ENCODE measurements around the gene TRIB2. TPM values are rescaled to one million over a fixed set of nuclear protein-coding genes. Genes with fewer than 3 reads are reported as not detected.

Gene TRIB2
- polyA plus RNA-seq, 3 donors, result 0.29 to 2.6 (median 0.51) TPM

- H3K4me1 Mint-ChIP-seq, result no peaks in the 10 kb centered on the region
- TF ChIP-seq CTCF (IDR thresholded peaks at IDR 0.05), result no peak
- H3K9me3 Mint-ChIP-seq, result peaks cover 0 to 9% (median 1%) of the 10 kb centered on the region in 7 donors
- 100% methylated on average over 1 of the region's 5 CpGs for WGBS (ENCODE audit: insufficient coverage)
- peaks cover 4 to 19% (median 8%) of the 10 kb centered on the region in 3 donors for H3K27me3 Mint-ChIP-seq (ENCODE audit: low read depth in 3 of 3)
- intact Hi-C loops (cut with micrococcal nuclease), result no loop called here
- no peak overlapping the region for H3K4me3 Mint-ChIP-seq
- no peaks in the 10 kb centered on the region for H3K36me3 ChIP-seq (replicated peaks in 1 of 2; ENCODE audit: control insufficient read depth in 1 of 2, insufficient read depth in 2 of 2, low read length in 2 of 2)
- H3K4me2 ChIP-seq (replicated peaks; ENCODE audit: extremely low read depth, low read length, poor library complexity, severe bottlenecking), result no peak overlapping the region
- no peaks in the 10 kb centered on the region for H3K4me1 ChIP-seq (ENCODE audit: control insufficient read depth in 1 of 2, insufficient read depth in 2 of 2, low read length in 2 of 2)
- peaks cover 6 to 8% of the 10 kb centered on the region in 2 donors for H3K27me3 ChIP-seq (ENCODE audit: control insufficient read depth in 2 of 2, insufficient read depth in 2 of 2, low read length in 2 of 2)
- no peaks in the 10 kb centered on the region for H3K79me2 ChIP-seq (ENCODE audit: insufficient read depth, low read length)
- no peak for DNase-seq
- H3K4me3 ChIP-seq (replicated peaks in 1 of 3; ENCODE audit: low read depth in 2 of 3, low read length in 3 of 3), result no peak overlapping the region
- H3K9ac ChIP-seq (ENCODE audit: insufficient read depth, low read length, poor library complexity, severe bottlenecking), result no peak overlapping the region
- H3K27ac Mint-ChIP-seq, result no peak overlapping the region
- no peaks in the 10 kb centered on the region for H3K36me3 Mint-ChIP-seq
- H4K20me1 ChIP-seq (ENCODE audit: insufficient read depth, low read length), result no peaks in the 10 kb centered on the region
- H2AFZ ChIP-seq (ENCODE audit: insufficient read depth, low read depth, low read length, poor library complexity, severe bottlenecking), result no peak overlapping the region
- no peaks in the 10 kb centered on the region for H3K9me3 ChIP-seq (replicated peaks in 1 of 2; ENCODE audit: control insufficient read depth in 1 of 2, insufficient read depth in 1 of 2, low read length in 2 of 2)
- no peak overlapping the region for H3K27ac ChIP-seq (ENCODE audit: low read depth in 1 of 2, low read length in 2 of 2)
These were observed 15.0 kb upstream of the TRIB2 start for GRCh38 chr2:12701786-12702167.

- Mint-ChIP-seq H3K27me3 (ENCODE audit: low read depth in 3 of 3) (peaks cover 4 to 19% (median 8%) of the 10 kb centered on the region in 3 donors), H3K27ac (no peak overlapping the region), H3K4me3 (peak overlapping the region in 1 of 2 donors; percentile 24), H3K4me1 (no peaks in the 10 kb centered on the region), H3K36me3 (no peaks in the 10 kb centered on the region), H3K9me3 (peaks cover 0 to 9% (median 1%) of the 10 kb centered on the region in 7 donors)
- WGBS (ENCODE audit: insufficient coverage), result 100% methylated on average over 2 of the region's 7 CpGs
- no peaks in the 10 kb centered on the region for H3K79me2 ChIP-seq (ENCODE audit: insufficient read depth, low read length)
- no peak for DNase-seq
- H3K27me3 ChIP-seq (ENCODE audit: control insufficient read depth in 2 of 2, insufficient read depth in 2 of 2, low read length in 2 of 2), result peaks cover 6 to 8% of the 10 kb centered on the region in 2 donors
- no peaks in the 10 kb centered on the region for H3K36me3 ChIP-seq (replicated peaks in 1 of 2; ENCODE audit: control insufficient read depth in 1 of 2, insufficient read depth in 2 of 2, low read length in 2 of 2)
- no peak for TF ChIP-seq CTCF (IDR thresholded peaks at IDR 0.05)
- H3K4me2 ChIP-seq (replicated peaks; ENCODE audit: extremely low read depth, low read length, poor library complexity, severe bottlenecking), result no peak overlapping the region
- no peaks in the 10 kb centered on the region for H3K9me3 ChIP-seq (replicated peaks in 1 of 2; ENCODE audit: control insufficient read depth in 1 of 2, insufficient read depth in 1 of 2, low read length in 2 of 2)
- H3K4me3 ChIP-seq (replicated peaks in 1 of 3; ENCODE audit: low read depth in 2 of 3, low read length in 3 of 3), result no peak overlapping the region
- H3K4me1 ChIP-seq (ENCODE audit: control insufficient read depth in 1 of 2, insufficient read depth in 2 of 2, low read length in 2 of 2), result no peaks in the 10 kb centered on the region
- H4K20me1 ChIP-seq (ENCODE audit: insufficient read depth, low read length), result no peaks in the 10 kb centered on the region
- no peak overlapping the region for H2AFZ ChIP-seq (ENCODE audit: insufficient read depth, low read depth, low read length, poor library complexity, severe bottlenecking)
- H3K9ac ChIP-seq (ENCODE audit: insufficient read depth, low read length, poor library complexity, severe bottlenecking), result no peak overlapping the region
- intact Hi-C loops (cut with micrococcal nuclease), result no loop called here
- H3K27ac ChIP-seq (ENCODE audit: low read depth in 1 of 2, low read length in 2 of 2), result no peak overlapping the region
These were observed 14.3 kb upstream of the TRIB2 start for GRCh38 chr2:12702168-12703121.
